ENCODE results near the gene SLC44A5.
"Not testable (repeated sequence)": the region's sequence is repeated elsewhere in the genome, so short reads cannot be mapped to it uniquely, and the experiment has no call there.

SLC44A5 gene

GRCh38 chr1:75611014-75611413, at the start of gene SLC44A5:
SLC44A5 (minus strand) TSS chr1:75611114; CDS start chr1:75541447, 69,667 bp downstream.
- no peak for DNase-seq (ENCODE audit: low read depth in 2 of 2)

- DNase-seq (ENCODE audit: low read depth in 2 of 2): no peak
Observed at GRCh38 chr1:75655931-75656330, 45.0 kb upstream of the SLC44A5 start.

- DNase-seq (ENCODE audit: low read depth in 2 of 2): not testable (repeated sequence)
Observed at GRCh38 chr1:75647183-75647582, 36.3 kb upstream of the SLC44A5 start.

- DNase-seq (ENCODE audit: low read depth in 2 of 2): not testable (repeated sequence)
Observed at GRCh38 chr1:75645153-75645552, 34.2 kb upstream of the SLC44A5 start.

- DNase-seq (ENCODE audit: low read depth in 2 of 2): no peak
Observed at GRCh38 chr1:75643460-75643859, 32.5 kb upstream of the SLC44A5 start.

GRCh38 chr1:75641325-75641724, 30.4 kb upstream of the SLC44A5 start:
- DNase-seq (ENCODE audit: low read depth in 2 of 2): no peak

- no peak for DNase-seq (ENCODE audit: low read depth in 2 of 2)
Observed at GRCh38 chr1:75640137-75640536, 29.2 kb upstream of the SLC44A5 start.

GRCh38 chr1:75632350-75632949, 21.5 kb upstream of the SLC44A5 start:
- DNase-seq (ENCODE audit: low read depth in 2 of 2): no peak

- no peak for DNase-seq (ENCODE audit: low read depth in 2 of 2)
Observed at GRCh38 chr1:75630998-75631397, 20.1 kb upstream of the SLC44A5 start.

GRCh38 chr1:75630004-75630594, 19.2 kb upstream of the SLC44A5 start:
- DNase-seq (ENCODE audit: low read depth in 2 of 2): no peak

- no peak for DNase-seq (ENCODE audit: low read depth in 2 of 2)
Observed at GRCh38 chr1:75625795-75626194, 14.9 kb upstream of the SLC44A5 start.

GRCh38 chr1:75618382-75618781, 7.5 kb upstream of the SLC44A5 start:
- no peak for DNase-seq (ENCODE audit: low read depth in 2 of 2)

GRCh38 chr1:75616436-75617433, 5.8 kb upstream of the SLC44A5 start:
- DNase-seq (ENCODE audit: low read depth in 2 of 2): no peak

GRCh38 chr1:75615613-75616435, 4.9 kb upstream of the SLC44A5 start:
- no peak for DNase-seq (ENCODE audit: low read depth in 2 of 2)

- DNase-seq (ENCODE audit: low read depth in 2 of 2): no peak
Observed at GRCh38 chr1:75614399-75614756, 3.5 kb upstream of the SLC44A5 start.

GRCh38 chr1:75613916-75614315, 3.0 kb upstream of the SLC44A5 start:
- DNase-seq (ENCODE audit: low read depth in 2 of 2): no peak

- no peak for DNase-seq (ENCODE audit: low read depth in 2 of 2)
Observed at GRCh38 chr1:75612976-75613375, 2.1 kb upstream of the SLC44A5 start.

- DNase-seq (ENCODE audit: low read depth in 2 of 2): no peak
Observed at GRCh38 chr1:75602486-75602885, 8.4 kb downstream of the SLC44A5 start.

GRCh38 chr1:75600781-75601180, 10.1 kb downstream of the SLC44A5 start:
- no peak for DNase-seq (ENCODE audit: low read depth in 2 of 2)

- DNase-seq (ENCODE audit: low read depth in 2 of 2): no peak
Observed at GRCh38 chr1:75594327-75594726, 16.6 kb downstream of the SLC44A5 start.

GRCh38 chr1:75593457-75593856, 17.5 kb downstream of the SLC44A5 start:
- not testable (repeated sequence) for DNase-seq (ENCODE audit: low read depth in 2 of 2)

GRCh38 chr1:75589637-75590036, 21.3 kb downstream of the SLC44A5 start:
- no peak for DNase-seq (ENCODE audit: low read depth in 2 of 2)
